ENCODE results near the gene DTX4.

The DTX4 gene

GRCh38 chr11:59223177-59223576, 51.2 kb downstream of the DTX4 start:
- POLR2A ChIA-PET, result interaction anchor here (0.6 kb wide), 2 partner anchors 17 to 118 kb away, joined by 3 to 4 read pairs; no protein-coding TSS in a partner anchor
- H3K27ac ChIP-seq (ENCODE audit: insufficient read depth in 1 of 2, low read depth in 1 of 2, low read length in 2 of 2, poor library complexity in 1 of 2, severe bottlenecking in 2 of 2), result no peak overlapping the region
- no peaks in the 10 kb centered on the region for H3K36me3 ChIP-seq (ENCODE audit: control insufficient read depth in 4 of 4, insufficient read depth in 4 of 4, low read length in 3 of 4)
- WGBS (ENCODE audit: insufficient coverage), result 100% methylated on average over 1 of the region's 1 CpG
- CTCF ChIA-PET, result interaction anchor here (0.6 to 2.5 kb wide), 8 partner anchors 10 to 270 kb away, joined by 3 to 8 read pairs (median 3); partner anchors contain the start of gene MPEG1
- no peak overlapping the region for H3K4me3 ChIP-seq (ENCODE audit: control insufficient read depth in 1 of 7, extremely low read depth in 1 of 7, insufficient read depth in 4 of 7, low read depth in 2 of 7, low read length in 6 of 7)
- no peaks in the 10 kb centered on the region for H3K27me3 ChIP-seq (replicated peaks in 2 of 5; ENCODE audit: control insufficient read depth in 4 of 5, insufficient read depth in 5 of 5, low read length in 4 of 5)
- no peaks in the 10 kb centered on the region for H3K9me3 ChIP-seq (ENCODE audit: control extremely low read depth in 1 of 5, control insufficient read depth in 4 of 5, insufficient read depth in 2 of 5, low read depth in 1 of 5, low read length in 4 of 5)
- no peak for DNase-seq
- peaks cover 0 to 27% (median 12%) of the 10 kb centered on the region in 4 experiments for H3K4me1 ChIP-seq (ENCODE audit: control extremely low read depth in 1 of 4, control insufficient read depth in 4 of 4, insufficient read depth in 4 of 4, low read length in 3 of 4)

GRCh38 chr11:59223611-59224010, 51.7 kb downstream of the DTX4 start:
- no peak overlapping the region for H3K4me3 ChIP-seq (ENCODE audit: control insufficient read depth in 1 of 7, extremely low read depth in 1 of 7, insufficient read depth in 4 of 7, low read depth in 2 of 7, low read length in 6 of 7)
- 50% methylated on average over 2 of the region's 2 CpGs for WGBS (ENCODE audit: insufficient coverage)
- POLR2A ChIA-PET, result interaction anchor here (0.6 kb wide), 1 partner anchor 17 kb away, joined by 3 read pairs; no protein-coding TSS in a partner anchor
- H3K9me3 ChIP-seq (ENCODE audit: control extremely low read depth in 1 of 5, control insufficient read depth in 4 of 5, insufficient read depth in 2 of 5, low read depth in 1 of 5, low read length in 4 of 5), result no peaks in the 10 kb centered on the region
- H3K4me1 ChIP-seq (ENCODE audit: control extremely low read depth in 1 of 4, control insufficient read depth in 4 of 4, insufficient read depth in 4 of 4, low read length in 3 of 4), result peaks cover 0 to 25% (median 12%) of the 10 kb centered on the region in 4 experiments
- H3K27ac ChIP-seq (ENCODE audit: insufficient read depth in 1 of 2, low read depth in 1 of 2, low read length in 2 of 2, poor library complexity in 1 of 2, severe bottlenecking in 2 of 2), result no peak overlapping the region
- DNase-seq, result no peak
- CTCF ChIA-PET, result interaction anchor here (0.6 to 2.5 kb wide), 7 partner anchors 11 to 205 kb away, joined by 3 to 8 read pairs (median 3); partner anchors contain the start of gene MPEG1
- no peaks in the 10 kb centered on the region for H3K36me3 ChIP-seq (ENCODE audit: control insufficient read depth in 4 of 4, insufficient read depth in 4 of 4, low read length in 3 of 4)
- no peaks in the 10 kb centered on the region for H3K27me3 ChIP-seq (replicated peaks in 2 of 5; ENCODE audit: control insufficient read depth in 4 of 5, insufficient read depth in 5 of 5, low read length in 4 of 5)

- POLR2A ChIA-PET, result no interaction called here
Measured at GRCh38 chr11:59224351-59224928, 52.5 kb downstream of the DTX4 start.

DNA sequence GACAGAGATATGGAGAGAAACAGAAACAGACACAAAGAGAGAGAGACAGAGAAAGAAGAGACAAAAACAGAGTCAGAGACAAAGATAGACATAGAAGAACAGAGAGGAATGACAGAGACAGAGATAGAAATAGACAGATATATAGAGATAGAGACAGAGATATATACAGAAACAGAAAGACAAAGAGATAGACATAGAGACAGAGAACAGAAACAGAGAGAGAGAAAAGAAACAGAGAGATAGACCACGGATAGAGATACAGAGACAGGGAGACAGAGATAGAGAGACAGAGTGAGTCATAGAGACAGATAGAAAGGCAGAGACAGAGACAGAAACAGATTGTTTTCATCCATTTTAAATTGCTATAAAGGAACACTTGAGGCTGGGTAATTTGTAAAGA, 53.1 kb downstream of the DTX4 start:
- Histone ChIP-seq H3K4me1 (ENCODE audit: control extremely low read depth in 1 of 4, control insufficient read depth in 4 of 4, insufficient read depth in 4 of 4, low read length in 3 of 4) (peaks cover 0 to 25% (median 12%) of the 10 kb centered on the region in 4 experiments), H3K27me3 (replicated peaks in 2 of 5; ENCODE audit: control insufficient read depth in 4 of 5, insufficient read depth in 5 of 5, low read length in 4 of 5) (no peaks in the 10 kb centered on the region), H3K36me3 (ENCODE audit: control insufficient read depth in 4 of 4, insufficient read depth in 4 of 4, low read length in 3 of 4) (no peaks in the 10 kb centered on the region), H3K4me3 (ENCODE audit: control insufficient read depth in 1 of 7, extremely low read depth in 1 of 7, insufficient read depth in 4 of 7, low read depth in 2 of 7, low read length in 6 of 7) (no peak overlapping the region), H3K9me3 (ENCODE audit: control extremely low read depth in 1 of 5, control insufficient read depth in 4 of 5, insufficient read depth in 2 of 5, low read depth in 1 of 5, low read length in 4 of 5) (no peaks in the 10 kb centered on the region), H3K27ac (ENCODE audit: insufficient read depth in 1 of 2, low read depth in 1 of 2, low read length in 2 of 2, poor library complexity in 1 of 2, severe bottlenecking in 2 of 2) (no peak overlapping the region)
- DNase-seq, result no peak
- POLR2A ChIA-PET, result no interaction called here
- 100% methylated on average over 1 of the region's 1 CpG for WGBS (ENCODE audit: insufficient coverage)
- CTCF ChIA-PET, result interaction anchor here (2.5 kb wide), 1 partner anchor 12 kb away, joined by 8 read pairs; the partner anchor contains the start of gene MPEG1

More at GRCh38 chr11:59224351-59224928, 52.5 kb downstream of the DTX4 start:
- Histone ChIP-seq H3K9me3 (ENCODE audit: control extremely low read depth in 1 of 5, control insufficient read depth in 4 of 5, insufficient read depth in 2 of 5, low read depth in 1 of 5, low read length in 4 of 5) (no peaks in the 10 kb centered on the region), H3K27ac (ENCODE audit: insufficient read depth in 1 of 2, low read depth in 1 of 2, low read length in 2 of 2, poor library complexity in 1 of 2, severe bottlenecking in 2 of 2) (no peak overlapping the region), H3K36me3 (ENCODE audit: control insufficient read depth in 4 of 4, insufficient read depth in 4 of 4, low read length in 3 of 4) (no peaks in the 10 kb centered on the region), H3K27me3 (replicated peaks in 2 of 5; ENCODE audit: control insufficient read depth in 4 of 5, insufficient read depth in 5 of 5, low read length in 4 of 5) (no peaks in the 10 kb centered on the region), H3K4me3 (ENCODE audit: control insufficient read depth in 1 of 7, extremely low read depth in 1 of 7, insufficient read depth in 4 of 7, low read depth in 2 of 7, low read length in 6 of 7) (no peak overlapping the region), H3K4me1 (ENCODE audit: control extremely low read depth in 1 of 4, control insufficient read depth in 4 of 4, insufficient read depth in 4 of 4, low read length in 3 of 4) (peaks cover 0 to 25% (median 12%) of the 10 kb centered on the region in 4 experiments)
- WGBS (ENCODE audit: insufficient coverage), result 25% methylated on average over 2 of the region's 4 CpGs
- no peak for DNase-seq
- CTCF ChIA-PET, result interaction anchor here (1.0 to 2.5 kb wide), 3 partner anchors 12 to 30 kb away, joined by 3 to 8 read pairs (median 5); partner anchors contain the start of gene MPEG1

GRCh38 chr11:59226396-59226795, 54.5 kb downstream of the DTX4 start:
- H3K9me3 ChIP-seq (ENCODE audit: control extremely low read depth in 1 of 5, control insufficient read depth in 4 of 5, insufficient read depth in 2 of 5, low read depth in 1 of 5, low read length in 4 of 5), result no peaks in the 10 kb centered on the region
- no peak overlapping the region for H3K4me3 ChIP-seq (ENCODE audit: control insufficient read depth in 1 of 7, extremely low read depth in 1 of 7, insufficient read depth in 4 of 7, low read depth in 2 of 7, low read length in 6 of 7)
- POLR2A ChIA-PET, result no interaction called here
- no peaks in the 10 kb centered on the region for H3K27me3 ChIP-seq (replicated peaks in 2 of 5; ENCODE audit: control insufficient read depth in 4 of 5, insufficient read depth in 5 of 5, low read length in 4 of 5)
- no peak overlapping the region for H3K27ac ChIP-seq (ENCODE audit: insufficient read depth in 1 of 2, low read depth in 1 of 2, low read length in 2 of 2, poor library complexity in 1 of 2, severe bottlenecking in 2 of 2)
- H3K4me1 ChIP-seq (ENCODE audit: control extremely low read depth in 1 of 4, control insufficient read depth in 4 of 4, insufficient read depth in 4 of 4, low read length in 3 of 4), result peaks cover 0 to 21% (median 12%) of the 10 kb centered on the region in 4 experiments
- H3K36me3 ChIP-seq (ENCODE audit: control insufficient read depth in 4 of 4, insufficient read depth in 4 of 4, low read length in 3 of 4), result no peaks in the 10 kb centered on the region
- CTCF ChIA-PET, result no interaction called here
- WGBS (ENCODE audit: insufficient coverage), result 100% methylated on average over 2 of the region's 2 CpGs
- DNase-seq, result no peak

- no peak for DNase-seq
- no peak overlapping the region for H3K27ac ChIP-seq (ENCODE audit: insufficient read depth in 1 of 2, low read depth in 1 of 2, low read length in 2 of 2, poor library complexity in 1 of 2, severe bottlenecking in 2 of 2)
- H3K9me3 ChIP-seq (ENCODE audit: control extremely low read depth in 1 of 5, control insufficient read depth in 4 of 5, insufficient read depth in 2 of 5, low read depth in 1 of 5, low read length in 4 of 5), result peaks cover 0 to 9% (median 3%) of the 10 kb centered on the region in 5 experiments
- no peaks in the 10 kb centered on the region for H3K27me3 ChIP-seq (replicated peaks in 2 of 5; ENCODE audit: control insufficient read depth in 4 of 5, insufficient read depth in 5 of 5, low read length in 4 of 5)
- no peaks in the 10 kb centered on the region for H3K36me3 ChIP-seq (ENCODE audit: control insufficient read depth in 4 of 4, insufficient read depth in 4 of 4, low read length in 3 of 4)
- H3K4me3 ChIP-seq (ENCODE audit: control insufficient read depth in 1 of 7, extremely low read depth in 1 of 7, insufficient read depth in 4 of 7, low read depth in 2 of 7, low read length in 6 of 7), result no peak overlapping the region
- ChIA-PET CTCF (no interaction called here), POLR2A (interaction anchor here (0.6 kb wide), 1 partner anchor 17 kb away, joined by 3 read pairs; no protein-coding TSS in a partner anchor)
- H3K4me1 ChIP-seq (ENCODE audit: control extremely low read depth in 1 of 4, control insufficient read depth in 4 of 4, insufficient read depth in 4 of 4, low read length in 3 of 4), result no peaks in the 10 kb centered on the region
Measured at GRCh38 chr11:59240322-59240721, 68.4 kb downstream of the DTX4 start.

- peaks cover 0 to 6% (median 3%) of the 10 kb centered on the region in 4 experiments for H3K4me1 ChIP-seq (ENCODE audit: control extremely low read depth in 1 of 4, control insufficient read depth in 4 of 4, insufficient read depth in 4 of 4, low read length in 3 of 4)
- no peak overlapping the region for H3K4me3 ChIP-seq (ENCODE audit: control insufficient read depth in 1 of 7, extremely low read depth in 1 of 7, insufficient read depth in 4 of 7, low read depth in 2 of 7, low read length in 6 of 7)
- no peak overlapping the region for H3K27ac ChIP-seq (ENCODE audit: insufficient read depth in 1 of 2, low read depth in 1 of 2, low read length in 2 of 2, poor library complexity in 1 of 2, severe bottlenecking in 2 of 2)
- DNase-seq, result no peak
- no peaks in the 10 kb centered on the region for H3K27me3 ChIP-seq (replicated peaks in 2 of 5; ENCODE audit: control insufficient read depth in 4 of 5, insufficient read depth in 5 of 5, low read length in 4 of 5)
- CTCF ChIA-PET, result no interaction called here
- H3K9me3 ChIP-seq (ENCODE audit: control extremely low read depth in 1 of 5, control insufficient read depth in 4 of 5, insufficient read depth in 2 of 5, low read depth in 1 of 5, low read length in 4 of 5), result peaks cover 0 to 6% (median 2%) of the 10 kb centered on the region in 5 experiments
- H3K36me3 ChIP-seq (ENCODE audit: control insufficient read depth in 4 of 4, insufficient read depth in 4 of 4, low read length in 3 of 4), result no peaks in the 10 kb centered on the region
- 100% methylated on average over 1 of the region's 1 CpG for WGBS (ENCODE audit: insufficient coverage)
- POLR2A ChIA-PET, result no interaction called here
Measured at GRCh38 chr11:59243633-59244032, 71.7 kb downstream of the DTX4 start.

Measured in common myeloid progenitor, CD34-positive (primary cell).